Skeletal muscle cell (primary cell): ENCODE measurements around the gene LRFN5.
A peak's percentile ranks its signal among the peaks of the same experiment; 100 is the strongest.
"Not testable (repeated sequence)": the region's sequence is repeated elsewhere in the genome, so short reads cannot be mapped to it uniquely, and the experiment has no call there.

Experiments
- DNase-seq: peaks from one replicate; pipeline ENCODE4 v3.0.0-alpha.2; 2010; ENCODE audit warnings: low read depth
- H3K4me3 ChIP-seq: 2 replicates; pipeline ENCODE4 v1.5.1; 2011; ENCODE audit warnings: low read depth, mild to moderate bottlenecking, control low read depth, low read length, moderate library complexity

LRFN5 gene

GRCh38 chr14:41606532-41607303 lies at the start of gene LRFN5:
LRFN5 (plus strand) TSS chr14:41606876.
- peak within 1 kb of the TSS; percentile 78 for H3K4me3 ChIP-seq
- DNase-seq, result no peak

GRCh38 chr14:41558490-41558889 lies 48.2 kb upstream of the LRFN5 start:
- no peak for DNase-seq
- H3K4me3 ChIP-seq, result no peak overlapping the region

GRCh38 chr14:41566864-41567263 lies 39.8 kb upstream of the LRFN5 start:
- DNase-seq, H3K4me3 ChIP-seq: not testable (repeated sequence)

- H3K4me3 ChIP-seq, result no peak overlapping the region
- no peak for DNase-seq
These were observed 37.7 kb upstream of the LRFN5 start for GRCh38 chr14:41568979-41569378.

- no peak for DNase-seq
- no peak overlapping the region for H3K4me3 ChIP-seq
These were observed 36.1 kb upstream of the LRFN5 start for GRCh38 chr14:41570415-41571155.

- no peak overlapping the region for H3K4me3 ChIP-seq
- DNase-seq, result no peak
These were observed 20.4 kb upstream of the LRFN5 start for GRCh38 chr14:41586237-41586636.

GRCh38 chr14:41597647-41598046 lies 9.0 kb upstream of the LRFN5 start:
- no peak overlapping the region for H3K4me3 ChIP-seq
- no peak for DNase-seq

- not testable (repeated sequence) for H3K4me3 ChIP-seq, DNase-seq
These were observed 6.8 kb upstream of the LRFN5 start for GRCh38 chr14:41599805-41600385.

GRCh38 chr14:41604721-41605531 lies 1.8 kb upstream of the LRFN5 start:
- peak overlapping the region; percentile 78 for H3K4me3 ChIP-seq
- peak; percentile 71 for DNase-seq

DNA sequence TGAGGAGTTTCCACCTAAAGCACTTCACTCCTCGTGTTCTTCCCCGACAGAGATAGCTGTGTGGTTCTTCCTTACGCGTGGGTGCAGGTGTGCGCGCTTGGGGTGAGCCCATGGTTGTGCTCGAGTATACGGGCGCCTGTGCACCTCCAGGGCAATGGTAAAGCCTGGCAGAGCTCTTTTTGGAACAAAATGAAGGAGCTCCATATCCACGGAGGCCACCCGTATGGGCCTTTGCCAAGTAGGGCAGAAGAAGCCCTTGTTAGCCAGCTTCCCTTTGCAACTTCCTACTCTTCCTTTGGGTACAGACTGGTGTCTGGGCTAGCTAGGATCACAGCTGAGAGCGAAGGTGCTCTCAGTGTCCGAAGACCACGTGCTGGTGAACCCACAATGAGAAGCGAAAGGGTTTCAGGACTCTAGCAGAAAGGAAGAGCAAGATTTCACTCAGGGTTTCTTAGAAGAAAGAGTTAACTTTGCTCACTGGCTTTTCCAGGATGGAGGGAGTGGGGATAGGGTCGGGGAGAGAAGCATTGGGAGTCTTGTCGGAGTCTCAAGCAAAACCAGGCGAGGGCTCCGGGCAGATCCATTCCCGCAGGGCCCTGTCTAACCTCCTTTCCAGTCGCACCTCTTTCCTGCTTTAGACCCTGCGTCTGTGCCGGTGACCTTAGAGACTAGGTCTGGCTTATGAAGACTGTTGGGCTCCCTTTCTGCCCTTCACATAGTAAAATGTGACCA lies 960 bp upstream of the LRFN5 start:
- H3K4me3 ChIP-seq, result peak overlapping the region; percentile 78
- no peak for DNase-seq

DNA sequence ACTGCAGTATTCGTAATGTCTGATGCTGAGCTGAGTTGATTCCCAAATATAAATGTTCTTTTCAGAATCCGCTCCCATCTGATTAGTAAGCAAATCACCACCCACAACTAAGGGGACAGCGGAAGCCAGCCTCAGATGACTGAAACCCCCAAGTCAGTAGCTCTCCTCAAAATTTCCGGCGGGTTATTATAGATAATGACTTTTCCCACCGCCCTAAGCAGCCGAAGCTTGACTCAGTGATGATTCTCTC lies 469 bp upstream of the LRFN5 start:
- peak overlapping the region; percentile 78 for H3K4me3 ChIP-seq
- no peak for DNase-seq

DNA sequence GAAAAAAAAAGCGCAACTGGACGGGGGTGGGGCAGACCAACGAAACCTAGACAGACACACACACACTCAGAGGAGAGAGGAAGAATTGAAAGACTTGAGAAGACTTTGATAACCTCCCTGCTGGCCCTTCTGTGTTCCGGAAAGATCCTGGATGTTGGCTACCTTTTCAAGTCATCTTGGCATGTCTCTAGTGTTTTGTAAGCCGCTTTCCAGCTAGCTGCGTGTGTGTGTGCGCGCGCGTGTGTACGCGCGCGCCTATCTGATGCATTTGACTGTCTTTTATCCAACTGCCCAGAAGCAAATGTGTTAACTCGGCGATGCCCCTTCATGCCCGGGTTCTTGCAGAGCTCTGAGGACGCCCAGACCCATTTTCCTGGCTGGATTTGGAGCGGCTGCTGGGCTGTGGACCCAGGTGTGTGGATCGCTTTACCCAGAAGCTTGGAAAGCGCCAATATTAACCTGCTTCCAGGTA lies 664 bp downstream of the LRFN5 start:
- no peak for DNase-seq
- peak overlapping the region; percentile 78 for H3K4me3 ChIP-seq

GRCh38 chr14:41607966-41608663 lies 1.4 kb downstream of the LRFN5 start:
- H3K4me3 ChIP-seq, result peak overlapping the region; percentile 78
- DNase-seq, result no peak

GRCh38 chr14:41608681-41609390 lies 2.2 kb downstream of the LRFN5 start:
- peak overlapping the region; percentile 78 for H3K4me3 ChIP-seq

DNA sequence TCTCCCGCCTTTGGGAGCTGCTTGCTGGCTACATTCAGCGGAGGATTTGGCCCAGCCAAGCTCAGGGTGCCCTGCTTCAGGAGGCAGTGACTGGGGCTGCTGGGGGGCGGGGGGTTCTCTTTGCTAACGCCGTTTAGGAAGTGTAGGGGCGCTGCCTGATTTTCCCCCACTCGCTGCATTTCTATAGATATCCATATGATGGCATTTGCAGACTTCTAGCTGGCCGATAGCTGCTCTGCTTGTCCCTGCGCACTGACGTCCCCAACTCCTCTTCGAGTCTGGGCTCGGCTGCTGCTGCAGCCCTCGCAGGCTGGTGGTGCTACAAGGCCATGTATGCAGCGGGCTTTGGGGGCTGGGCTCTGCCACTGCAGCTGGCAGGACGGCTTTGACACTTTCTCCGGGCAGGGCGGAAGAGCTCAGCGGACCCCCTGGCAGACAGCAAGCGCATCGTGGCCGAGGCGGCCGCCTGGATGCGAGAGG lies 3.1 kb downstream of the LRFN5 start:
- peak overlapping the region; percentile 78 for H3K4me3 ChIP-seq
- DNase-seq, result peak; percentile 76

More at GRCh38 chr14:41608681-41609390, 2.2 kb downstream of the LRFN5 start:
- DNase-seq, result no peak

- no peak overlapping the region for H3K4me3 ChIP-seq
- no peak for DNase-seq
These were observed 8.4 kb downstream of the LRFN5 start for GRCh38 chr14:41615011-41615595.

DNA sequence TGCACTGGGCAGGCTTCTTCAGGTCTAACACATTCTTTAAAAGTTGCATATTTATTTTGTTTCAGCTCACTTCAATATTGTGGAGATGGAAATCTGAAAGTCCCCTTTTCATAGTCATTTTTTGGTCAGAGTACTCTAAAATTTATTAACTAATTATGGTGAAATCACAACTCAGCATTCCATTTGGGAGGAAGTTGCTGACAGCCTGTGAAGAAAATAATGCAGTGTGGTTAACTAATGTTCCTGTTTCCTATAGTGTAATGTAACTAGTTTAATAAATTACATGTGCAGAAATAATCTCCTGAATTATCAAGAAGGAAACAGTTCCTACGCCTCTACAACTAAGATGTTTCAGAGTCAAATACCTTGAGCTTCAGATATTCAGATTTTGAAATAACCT lies 17.1 kb downstream of the LRFN5 start:
- no peak overlapping the region for H3K4me3 ChIP-seq
- no peak for DNase-seq
